H1 (cell line): ENCODE data around the gene CNPY4.

Source experiments
- CTCF ChIP-seq, 3 experiments: IDR thresholded peaks; 1 replicate in 2 of 3; 2 replicates in 1 of 3; pipeline versions ENCODE4 v1.5.1 to v1.6.1; 2011; ENCODE audit warnings: low read length in 3 of 3, mild to moderate bottlenecking in 3 of 3, inconsistent platforms in 2 of 3, low read depth in 1 of 3, moderate library complexity in 1 of 3; ENCODE audit not compliant: insufficient read depth in 1 of 3; ENCODE audit errors: control extremely low read depth in 1 of 3
- EZH2 ChIP-seq: fragments of 200-600 bp; sonication (generic); IDR thresholded peaks from 2 replicates; pipeline ENCODE4 v1.7.1; 2012; ENCODE audit warnings: low read depth, mild to moderate bottlenecking, moderate library complexity, low read length, inconsistent platforms; ENCODE audit not compliant: severe bottlenecking
- POLR2A ChIP-seq, 2 experiments: IDR thresholded peaks; 1 replicate in 1 of 2; 2 replicates in 1 of 2; pipeline ENCODE4 v1.6.1; 2011; ENCODE audit warnings: low read depth in 2 of 2, low read length in 2 of 2, mild to moderate bottlenecking in 2 of 2; ENCODE audit errors: control extremely low read depth in 1 of 2
- SUZ12 ChIP-seq: fragments of 200-600 bp; sonication (generic); IDR thresholded peaks from 2 replicates; pipeline ENCODE4 v1.6.1; 2012; ENCODE audit warnings: mild to moderate bottlenecking, inconsistent platforms, low read length, moderate library complexity, mixed read lengths
- TCF12 ChIP-seq: IDR thresholded peaks from 2 replicates; pipeline ENCODE4 v1.6.1; 2011; ENCODE audit warnings: low read depth, mild to moderate bottlenecking, low read length

GRCh38 chr7:100122067-100122466, 2.6 kb downstream of the CNPY4 start:
- TF ChIP-seq EZH2, result no peak
- TF ChIP-seq SUZ12, result no peak
- TF ChIP-seq CTCF (IDR thresholded peaks at IDR 0.05; ENCODE audit: control extremely low read depth in 1 of 3, insufficient read depth in 1 of 3, low read depth in 1 of 3, low read length in 3 of 3), result no peak
- TF ChIP-seq TCF12, result no peak
- TF ChIP-seq POLR2A (IDR thresholded peaks at IDR 0.05; ENCODE audit: control extremely low read depth in 1 of 2, low read depth in 2 of 2, low read length in 2 of 2), result no peak
